Neural cell (in vitro differentiated cells): ENCODE results near the gene P2RY6. TPM values are rescaled to one million over a fixed set of nuclear protein-coding genes. Genes with fewer than 3 reads are reported as not detected.

Source experiments
- H2AFZ ChIP-seq: fragments of 200-600, 300-800 bp; sonication (generic), shearing (Covaris generic); 2 replicates; pipeline ENCODE4 v1.6.0; 2014; ENCODE audit warnings: low read depth, mild to moderate bottlenecking, antibody characterized with exemption, low read length, moderate library complexity
- H3F3A ChIP-seq: fragments of 200-600 bp; shearing (Covaris generic); 2 replicates; pipeline ENCODE4 v1.6.1; 2016; ENCODE audit warnings: mild to moderate bottlenecking, moderate library complexity, mixed read lengths, antibody characterized with exemption, low read length; ENCODE audit not compliant: insufficient read depth, poor library complexity, severe bottlenecking
- H3K27ac ChIP-seq: fragments of 200-600, 300-800 bp; sonication (generic), shearing (Covaris generic); 2 replicates; pipeline ENCODE4 v1.5.1; 2014; ENCODE audit warnings: mild to moderate bottlenecking, low read length, moderate library complexity
- H3K27me3 ChIP-seq: fragments of 300-800, 200-600 bp; sonication (generic), shearing (Covaris generic); 2 replicates; pipeline ENCODE4 v1.6.0; 2014; ENCODE audit warnings: mild to moderate bottlenecking, low read depth, low read length, moderate library complexity; ENCODE audit not compliant: insufficient read depth
- H3K36me3 ChIP-seq: fragments of 300-800, 200-600 bp; sonication (generic), shearing (Covaris generic); 2 replicates; pipeline ENCODE4 v1.5.1; 2014; ENCODE audit warnings: mild to moderate bottlenecking, antibody characterized with exemption, low read length, moderate library complexity; ENCODE audit not compliant: insufficient read depth
- H3K4me2 ChIP-seq: fragments of 300-800, 200-600 bp; sonication (generic), shearing (Covaris generic); 2 replicates; pipeline ENCODE4 v1.6.0; 2014; ENCODE audit warnings: mild to moderate bottlenecking, low read length
- H3K4me3 ChIP-seq: fragments of 300-800, 200-600 bp; sonication (generic), shearing (Covaris generic); 2 replicates; pipeline ENCODE4 v1.5.1; 2014; ENCODE audit warnings: mild to moderate bottlenecking, low read length, moderate library complexity
- H3K79me2 ChIP-seq: fragments of 200-600 bp; shearing (Covaris generic); replicated peaks from 2 replicates; pipeline ENCODE4 v1.6.0; 2014; ENCODE audit warnings: mild to moderate bottlenecking, low read length, moderate library complexity; ENCODE audit not compliant: insufficient read depth
- H3K9ac ChIP-seq: fragments of 300-800, 200-600 bp; sonication (generic), shearing (Covaris generic); 2 replicates; pipeline ENCODE4 v1.6.1; 2016; ENCODE audit warnings: mild to moderate bottlenecking, low read length, mixed read lengths
- H3K9me2 ChIP-seq: fragments of 200-600 bp; shearing (Covaris generic); 2 replicates; pipeline ENCODE4 v1.6.1; 2016; ENCODE audit warnings: mild to moderate bottlenecking, low read length, mixed read lengths; ENCODE audit not compliant: insufficient read depth
- H3K9me3 ChIP-seq: fragments of 200-600, 300-800 bp; sonication (generic), shearing (Covaris generic); 2 replicates; pipeline ENCODE4 v1.6.1; 2016; ENCODE audit warnings: mild to moderate bottlenecking, mixed run types, low read length, moderate library complexity, mixed read lengths
- H4K20me1 ChIP-seq: fragments of 200-600 bp; shearing (Covaris generic); 2 replicates; pipeline ENCODE4 v1.6.1; 2016; ENCODE audit warnings: mild to moderate bottlenecking, mixed run types; ENCODE audit not compliant: insufficient read depth
- EP300 ChIP-seq: fragments of 450-650 bp; conservative IDR thresholded peaks from 2 replicates; pipeline ENCODE4 v1.6.1; 2014; ENCODE audit warnings: antibody characterized with exemption, mild to moderate bottlenecking, moderate library complexity; ENCODE audit not compliant: poor library complexity, severe bottlenecking
- EZH2 ChIP-seq: fragments of 200-600, 300-800 bp; shearing (Covaris generic), sonication (generic); IDR thresholded peaks from 2 replicates; pipeline ENCODE4 v1.6.1; 2014; ENCODE audit warnings: antibody characterized with exemption, low read length, borderline replicate concordance, mild to moderate bottlenecking; ENCODE audit not compliant: insufficient read depth, poor library complexity, severe bottlenecking
- MXI1 ChIP-seq: fragments of 450-650 bp; conservative IDR thresholded peaks from 2 replicates; pipeline ENCODE4 v1.6.1; 2014; ENCODE audit warnings: antibody characterized with exemption, mild to moderate bottlenecking; ENCODE audit not compliant: poor library complexity, severe bottlenecking
- POLR2AphosphoS5 ChIP-seq: IDR thresholded peaks from 2 replicates; pipeline ENCODE4 v1.6.1; 2012
- RAD21 ChIP-seq: fragments of 450-650 bp; conservative IDR thresholded peaks from 2 replicates; pipeline ENCODE4 v1.6.1; 2014; ENCODE audit warnings: antibody characterized with exemption, mild to moderate bottlenecking, moderate library complexity
- REST ChIP-seq: IDR thresholded peaks from 2 replicates; pipeline ENCODE4 v1.6.1; 2012; ENCODE audit warnings: borderline replicate concordance
- SMC3 ChIP-seq: fragments of 450-650 bp; conservative IDR thresholded peaks from 2 replicates; pipeline ENCODE4 v1.6.1; 2014; ENCODE audit warnings: antibody characterized with exemption, mild to moderate bottlenecking, moderate library complexity; ENCODE audit not compliant: poor library complexity
- TAF1 ChIP-seq: IDR thresholded peaks from 2 replicates; pipeline ENCODE4 v1.6.1; 2012; ENCODE audit warnings: low read depth
- polyA plus RNA-seq: library from polyadenylated mRNA; depleted of rRNA; stranded (reverse); fragments of >200 nt; gene quantifications from 2 replicates; pipeline ENCODE4 v1.2.3, GENCODE V29; 2014
- TF ChIP-seq, protein P1 (sequence below): fragments of 450-650 bp; IDR thresholded peaks from 2 replicates; pipeline ENCODE4 v1.5.1; 2014; ENCODE audit warnings: antibody characterized with exemption, mild to moderate bottlenecking, moderate library complexity; ENCODE audit not compliant: poor library complexity, severe bottlenecking

The P2RY6 gene
- polyA plus RNA-seq, 1 donor from 2014 or later, result not detected

DNA sequence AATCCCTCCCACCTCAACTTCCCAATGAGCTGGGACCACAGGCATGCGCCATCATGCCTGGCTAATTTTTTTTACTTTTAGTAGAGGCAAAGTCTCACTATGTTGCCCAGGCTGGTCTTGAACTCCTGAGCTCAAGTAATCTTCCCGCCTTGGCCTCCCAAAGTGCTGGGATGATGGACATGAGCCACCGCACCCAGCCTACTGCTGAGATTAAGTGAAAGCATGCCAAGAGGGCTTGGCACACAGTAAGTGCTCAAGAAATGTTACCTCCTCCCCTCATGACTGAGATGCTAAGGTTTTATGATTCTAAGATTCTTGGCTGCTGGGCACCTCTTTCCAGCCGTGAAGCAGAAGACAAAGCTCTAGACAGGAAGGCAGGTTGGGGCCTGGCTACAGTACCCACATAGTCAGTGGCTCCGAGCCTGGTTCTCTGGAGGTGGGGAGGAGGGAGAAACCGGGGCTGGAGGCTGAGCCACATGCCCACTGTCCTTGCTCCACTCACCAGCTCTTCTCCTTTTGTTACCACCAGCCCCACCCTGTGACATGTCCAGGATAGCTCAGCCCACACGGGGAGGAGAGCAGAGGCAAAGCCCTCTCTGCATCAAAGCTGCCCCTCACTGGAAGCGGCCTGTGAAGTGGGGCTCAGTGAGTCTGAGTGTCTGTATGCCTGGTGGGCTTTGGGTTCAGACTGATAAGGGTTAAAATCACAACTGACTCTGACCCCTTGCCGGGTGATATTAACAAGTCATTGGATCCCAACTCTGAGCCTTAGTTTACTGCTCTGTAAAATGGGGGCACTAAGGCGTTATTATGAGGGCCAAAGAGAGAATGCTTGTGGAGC lies 48.8 kb downstream of the P2RY6 start:
- TF ChIP-seq TAF1 (no peak), MXI1 (no peak), EP300 (no peak), SMC3 (no peak), POLR2AphosphoS5 (no peak), EZH2 (no peak), REST (no peak), RAD21 (no peak)
- TF ChIP-seq, protein P1, sequence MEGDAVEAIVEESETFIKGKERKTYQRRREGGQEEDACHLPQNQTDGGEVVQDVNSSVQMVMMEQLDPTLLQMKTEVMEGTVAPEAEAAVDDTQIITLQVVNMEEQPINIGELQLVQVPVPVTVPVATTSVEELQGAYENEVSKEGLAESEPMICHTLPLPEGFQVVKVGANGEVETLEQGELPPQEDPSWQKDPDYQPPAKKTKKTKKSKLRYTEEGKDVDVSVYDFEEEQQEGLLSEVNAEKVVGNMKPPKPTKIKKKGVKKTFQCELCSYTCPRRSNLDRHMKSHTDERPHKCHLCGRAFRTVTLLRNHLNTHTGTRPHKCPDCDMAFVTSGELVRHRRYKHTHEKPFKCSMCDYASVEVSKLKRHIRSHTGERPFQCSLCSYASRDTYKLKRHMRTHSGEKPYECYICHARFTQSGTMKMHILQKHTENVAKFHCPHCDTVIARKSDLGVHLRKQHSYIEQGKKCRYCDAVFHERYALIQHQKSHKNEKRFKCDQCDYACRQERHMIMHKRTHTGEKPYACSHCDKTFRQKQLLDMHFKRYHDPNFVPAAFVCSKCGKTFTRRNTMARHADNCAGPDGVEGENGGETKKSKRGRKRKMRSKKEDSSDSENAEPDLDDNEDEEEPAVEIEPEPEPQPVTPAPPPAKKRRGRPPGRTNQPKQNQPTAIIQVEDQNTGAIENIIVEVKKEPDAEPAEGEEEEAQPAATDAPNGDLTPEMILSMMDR, result no peak
- Histone ChIP-seq H3K9ac (no peak overlapping the region), H3F3A (no peaks in the 10 kb centered on the region), H3K9me3 (no peaks in the 10 kb centered on the region), H2AFZ (no peak overlapping the region), H3K36me3 (no peaks in the 10 kb centered on the region), H3K27me3 (no peaks in the 10 kb centered on the region), H3K4me2 (no peak overlapping the region), H4K20me1 (no peaks in the 10 kb centered on the region), H3K9me2 (no peaks in the 10 kb centered on the region), H3K27ac (no peak overlapping the region), H3K4me3 (no peak overlapping the region), H3K79me2 (peaks cover 23% of the 10 kb centered on the region)

DNA sequence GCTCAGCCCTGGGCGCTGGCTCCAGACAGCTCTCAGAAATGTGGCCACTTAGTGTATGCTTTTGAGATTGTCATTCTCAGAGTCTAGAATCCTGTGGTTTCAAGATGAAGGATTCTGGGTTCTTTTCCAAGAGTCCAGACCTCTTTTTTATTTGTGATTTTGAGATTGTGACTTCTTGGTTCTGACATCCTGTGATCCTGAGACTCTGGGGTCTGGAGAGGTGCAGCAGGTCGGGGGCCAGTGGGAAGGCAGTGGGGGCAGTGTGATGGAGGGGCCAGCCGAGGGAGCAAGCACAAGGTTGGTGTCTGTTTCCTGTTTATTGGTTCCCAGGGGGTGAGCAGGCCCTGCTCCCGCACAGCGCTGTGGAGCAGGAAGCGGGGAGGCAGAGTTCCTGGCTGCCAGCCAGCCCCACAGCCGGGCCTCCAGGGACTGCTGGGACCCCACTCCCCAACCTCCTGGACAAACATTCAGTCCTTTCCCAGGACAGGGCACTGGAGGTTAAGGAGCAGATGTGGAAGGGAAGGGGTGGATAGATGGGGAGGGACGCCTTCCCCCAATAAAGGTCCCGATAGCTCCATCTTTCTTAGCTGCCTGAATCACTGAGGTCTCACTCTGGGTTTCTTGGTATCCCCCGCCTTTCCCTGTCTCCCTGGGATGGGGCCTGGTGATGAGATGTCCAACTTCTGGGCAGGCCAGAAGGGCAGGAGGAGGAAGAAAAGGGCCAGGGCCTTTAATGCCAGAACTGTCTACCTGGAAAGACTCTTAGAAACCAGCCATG lies 49.7 kb downstream of the P2RY6 start:
- no peaks in the 10 kb centered on the region for H3K9me2 ChIP-seq
- H2AFZ ChIP-seq, result no peak overlapping the region
- no peaks in the 10 kb centered on the region for H4K20me1 ChIP-seq
- no peaks in the 10 kb centered on the region for H3K9me3 ChIP-seq
- no peak overlapping the region for H3K4me2 ChIP-seq
- no peaks in the 10 kb centered on the region for H3K27me3 ChIP-seq
- H3K27ac ChIP-seq, result no peak overlapping the region
- H3K36me3 ChIP-seq, result no peaks in the 10 kb centered on the region
- H3K79me2 ChIP-seq, result peaks cover 20% of the 10 kb centered on the region
- no peak for TF ChIP-seq MXI1
- no peak for TF ChIP-seq SMC3
- TF ChIP-seq POLR2AphosphoS5, result no peak
- no peak for TF ChIP-seq EZH2
- no peak for TF ChIP-seq EP300
- no peak for TF ChIP-seq REST
- no peak for TF ChIP-seq RAD21
- no peak for TF ChIP-seq TAF1
- TF ChIP-seq, protein P1, result no peak
- no peak overlapping the region for H3K9ac ChIP-seq
- no peak overlapping the region for H3K4me3 ChIP-seq
- H3F3A ChIP-seq, result no peaks in the 10 kb centered on the region
